OCI-LY1 (cell line): ENCODE results near the gene HGS.
"Not testable (repeated sequence)": the region's sequence is repeated elsewhere in the genome, so short reads cannot be mapped to it uniquely, and the experiment has no call there.

ENCODE experiments used
- H2AFZ ChIP-seq: fragments of 200-600 bp; sonication (generic), shearing (Covaris generic); 2 replicates; pipeline ENCODE4 v1.6.0; 2014; ENCODE audit warnings: antibody characterized with exemption, mild to moderate bottlenecking, low read length
- H3F3A ChIP-seq: fragments of 200-600 bp; sonication (generic), shearing (Covaris generic); 2 replicates; pipeline ENCODE4 v1.6.0; 2014; ENCODE audit warnings: mild to moderate bottlenecking, antibody characterized with exemption, low read length, moderate library complexity; ENCODE audit not compliant: insufficient read depth
- H3K27ac ChIP-seq: fragments of 200-600 bp; sonication (generic); 2 replicates; pipeline ENCODE4 v1.5.1; 2014; ENCODE audit warnings: low read length, mixed run types, mild to moderate bottlenecking, low read depth; ENCODE audit not compliant: poor library complexity, severe bottlenecking
- H3K27me3 ChIP-seq: fragments of 200-600 bp; sonication (generic); 2 replicates; pipeline ENCODE4 v1.6.0; 2014; ENCODE audit warnings: antibody characterized with exemption, mild to moderate bottlenecking, low read length, moderate library complexity; ENCODE audit not compliant: insufficient read depth
- H3K36me3 ChIP-seq: fragments of 200-600 bp; sonication (generic); 2 replicates; pipeline ENCODE4 v1.6.1; 2014; ENCODE audit warnings: mild to moderate bottlenecking, antibody characterized with exemption, low read length, moderate library complexity, mixed read lengths; ENCODE audit not compliant: insufficient read depth
- H3K4me1 ChIP-seq: fragments of 200-600 bp; sonication (generic); 2 replicates; pipeline ENCODE4 v1.5.1; 2014; ENCODE audit warnings: mild to moderate bottlenecking, low read length, moderate library complexity; ENCODE audit not compliant: insufficient read depth, severe bottlenecking
- H3K4me2 ChIP-seq: fragments of 200-600 bp; sonication (generic), shearing (Covaris generic); 2 replicates; pipeline ENCODE4 v1.6.1; 2014; ENCODE audit warnings: low read length
- H3K4me3 ChIP-seq: fragments of 200-600 bp; sonication (generic); 2 replicates; pipeline ENCODE4 v1.5.1; 2014; ENCODE audit warnings: low read length, low read depth, mild to moderate bottlenecking, mixed read lengths; ENCODE audit not compliant: poor library complexity, severe bottlenecking
- H3K79me2 ChIP-seq: fragments of 200-600 bp; shearing (Covaris generic); 2 replicates; pipeline ENCODE4 v1.6.1; 2016; ENCODE audit warnings: mixed run types, low read length, mixed read lengths; ENCODE audit not compliant: insufficient read depth
- H3K9ac ChIP-seq: fragments of 200-600 bp; sonication (generic), shearing (Covaris generic); 2 replicates; pipeline ENCODE4 v1.6.1; 2014; ENCODE audit warnings: mild to moderate bottlenecking, low read length, mixed read lengths
- H3K9me2 ChIP-seq: fragments of 200-600 bp; sonication (generic), shearing (Covaris generic); 2 replicates; pipeline ENCODE4 v1.6.1; 2014; ENCODE audit warnings: low read depth, mild to moderate bottlenecking, low read length, mixed read lengths
- H3K9me3 ChIP-seq: fragments of 200-600 bp; shearing (Covaris generic); 2 replicates; pipeline ENCODE4 v1.6.1; 2014; ENCODE audit warnings: low read length, mixed read lengths
- H4K20me1 ChIP-seq: fragments of 200-600 bp; sonication (generic), shearing (Covaris generic); 2 replicates; pipeline ENCODE4 v1.6.0; 2016; ENCODE audit warnings: mild to moderate bottlenecking, low read length; ENCODE audit not compliant: insufficient read depth
- CTCF ChIP-seq: fragments of 200-600 bp; sonication (generic), shearing (Covaris generic); IDR thresholded peaks from 2 replicates; pipeline ENCODE4 v1.5.1; 2017; ENCODE audit warnings: mild to moderate bottlenecking, antibody characterized with exemption, low read length, moderate library complexity, mixed read lengths
- EZH2 ChIP-seq: fragments of 200-600 bp; sonication (generic), shearing (Covaris generic); IDR thresholded peaks from 2 replicates; pipeline ENCODE4 v1.8.0; 2017; ENCODE audit warnings: borderline replicate concordance, mixed run types, mild to moderate bottlenecking, antibody characterized with exemption, low read length, moderate library complexity, mixed read lengths

The HGS gene

DNA sequence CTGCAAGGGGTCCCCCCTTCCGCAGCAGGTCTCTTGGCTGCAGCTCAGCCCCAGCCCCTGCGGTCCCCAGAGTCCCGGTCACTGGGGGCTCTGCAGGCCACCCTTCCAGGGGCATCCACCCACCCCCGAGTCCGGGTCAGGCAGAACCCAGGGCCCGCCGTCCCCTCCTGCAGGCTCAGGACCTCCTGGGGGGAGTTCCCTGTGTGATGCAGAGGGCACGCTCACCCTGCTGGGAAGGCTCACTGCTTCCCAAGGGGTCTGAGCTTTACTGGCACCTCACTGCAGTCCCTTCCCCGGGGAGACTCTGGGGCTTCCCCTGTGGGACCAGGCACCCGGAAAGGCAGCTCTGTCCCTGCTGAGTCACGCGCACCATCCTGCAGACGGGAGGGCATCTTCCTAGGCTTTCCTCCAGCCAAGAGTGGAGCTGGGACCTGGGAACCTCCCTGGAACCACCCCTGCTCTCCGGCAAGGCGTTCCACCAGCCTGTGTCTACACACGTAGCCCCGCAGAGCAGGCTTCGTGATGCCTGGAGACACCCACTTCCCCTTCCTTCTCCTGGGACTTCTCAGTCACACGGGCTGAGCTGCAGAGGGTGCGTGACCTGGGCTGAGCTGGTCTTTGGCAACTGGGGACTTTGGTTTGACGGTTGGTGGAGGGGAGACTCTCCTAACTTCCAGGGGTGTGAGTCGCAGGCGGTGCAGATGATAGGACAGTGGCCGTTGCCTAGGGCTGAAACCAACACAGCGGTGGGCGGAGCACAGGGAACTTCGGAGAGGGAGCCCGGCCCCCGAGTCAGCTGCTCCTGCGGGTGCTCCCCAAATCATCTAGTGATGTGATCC lies 51.7 kb downstream of the HGS start:
- Histone ChIP-seq H3K36me3 (no peaks in the 10 kb centered on the region), H4K20me1 (no peaks in the 10 kb centered on the region), H3K4me2 (peak overlapping the region; percentile 31; the same call in 1 of the 2 replicates), H3K79me2 (no peaks in the 10 kb centered on the region), H3K9ac (no peak overlapping the region), H3K9me2 (no peaks in the 10 kb centered on the region), H3K9me3 (no peaks in the 10 kb centered on the region), H3K4me1 (no peaks in the 10 kb centered on the region), H3K4me3 (no peak overlapping the region), H3K27me3 (no peaks in the 10 kb centered on the region; the same call in 1 of the 2 replicates), H3K27ac (no peak overlapping the region), H2AFZ (no peak overlapping the region), H3F3A (no peaks in the 10 kb centered on the region)
- TF ChIP-seq CTCF, result no peak
- no peak for TF ChIP-seq EZH2

DNA sequence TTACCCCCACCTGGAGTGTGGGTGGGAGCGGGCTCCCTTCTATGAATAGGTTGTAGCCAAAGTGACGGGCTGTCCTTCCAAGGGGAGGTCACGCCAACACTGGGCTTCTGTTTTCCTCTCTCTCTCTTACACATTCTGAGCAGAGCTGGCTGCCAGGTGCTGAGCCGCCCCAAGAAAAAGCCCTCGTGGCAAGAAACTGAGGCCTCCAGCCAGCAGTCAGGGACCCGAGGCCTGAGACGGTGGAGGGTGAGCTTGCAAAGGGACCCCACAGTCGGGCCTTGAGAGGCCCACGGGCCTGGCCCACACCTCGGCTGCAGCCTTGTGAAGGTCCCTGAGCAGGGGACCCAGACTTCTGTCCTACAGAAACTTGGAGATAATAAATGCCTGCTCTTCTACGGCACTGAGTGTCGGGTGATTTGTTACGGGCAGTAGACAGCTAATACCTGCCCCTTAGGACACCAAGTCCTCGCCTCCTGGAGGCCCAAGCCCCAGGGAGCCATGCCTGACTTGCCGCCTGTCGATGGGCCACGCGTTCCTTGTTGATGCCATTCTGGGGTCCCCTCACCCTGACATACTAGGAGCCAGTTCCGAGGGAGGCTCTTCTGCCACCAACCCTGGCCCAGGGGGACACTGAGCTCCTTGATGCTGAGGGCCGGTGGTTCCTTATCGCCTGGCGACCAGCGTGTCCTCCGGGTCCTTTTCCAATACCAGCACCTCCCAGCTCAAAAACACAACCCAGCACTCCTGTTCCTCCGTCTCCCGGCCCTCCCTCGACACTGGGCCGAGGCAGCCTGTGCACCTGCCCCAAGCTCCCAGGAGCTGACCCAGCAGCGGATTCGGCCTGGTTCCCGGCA lies 54.4 kb downstream of the HGS start:
- no peak overlapping the region for H3K4me2 ChIP-seq
- H3K9me2 ChIP-seq, result no peaks in the 10 kb centered on the region
- no peaks in the 10 kb centered on the region; the same call in 1 of the 2 replicates for H3K27me3 ChIP-seq
- TF ChIP-seq CTCF (no peak), EZH2 (no peak)
- no peaks in the 10 kb centered on the region for H3K79me2 ChIP-seq
- H3K4me3 ChIP-seq, result no peak overlapping the region
- H2AFZ ChIP-seq, result no peak overlapping the region
- H3K9ac ChIP-seq, result no peak overlapping the region
- no peaks in the 10 kb centered on the region for H3F3A ChIP-seq
- no peaks in the 10 kb centered on the region for H3K4me1 ChIP-seq
- H3K36me3 ChIP-seq, result no peaks in the 10 kb centered on the region
- no peak overlapping the region for H3K27ac ChIP-seq
- no peaks in the 10 kb centered on the region for H3K9me3 ChIP-seq
- H4K20me1 ChIP-seq, result no peaks in the 10 kb centered on the region

DNA sequence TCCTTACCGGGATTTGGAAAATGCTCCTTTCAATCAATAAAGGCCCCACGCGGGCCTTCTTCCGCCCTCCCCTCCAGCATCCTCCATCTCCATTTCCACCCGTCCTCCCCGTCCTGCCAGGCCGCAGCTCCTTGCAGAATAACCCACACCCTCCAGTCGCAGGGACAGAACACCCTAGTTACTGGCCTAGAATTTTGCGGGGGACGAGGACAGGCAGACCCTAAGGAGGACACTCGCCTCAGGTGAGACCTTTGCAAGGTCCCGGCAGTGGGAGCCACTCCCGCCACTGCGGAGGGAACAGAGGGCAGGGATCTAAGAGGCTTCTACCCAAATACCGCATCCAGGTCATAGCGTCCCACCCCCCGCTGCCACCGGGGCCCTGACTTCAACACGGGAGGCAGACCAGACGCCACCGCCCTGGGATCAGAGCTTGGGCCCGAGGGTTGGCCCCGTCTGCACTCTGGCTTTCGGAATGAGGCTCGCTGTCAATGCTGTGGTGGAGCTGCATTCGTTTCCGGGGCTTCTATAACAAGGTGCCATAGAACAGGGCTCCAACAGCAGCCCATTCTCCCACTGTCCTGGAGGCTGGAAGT lies 55.1 kb downstream of the HGS start:
- no peaks in the 10 kb centered on the region for H3K36me3 ChIP-seq
- TF ChIP-seq EZH2 (no peak), CTCF (no peak)
- H3K4me2 ChIP-seq, result no peak overlapping the region
- H3K9me3 ChIP-seq, result no peaks in the 10 kb centered on the region
- no peak overlapping the region for H3K4me3 ChIP-seq
- H3K27me3 ChIP-seq, result no peaks in the 10 kb centered on the region; the same call in 1 of the 2 replicates
- no peak overlapping the region for H3K27ac ChIP-seq
- no peaks in the 10 kb centered on the region for H3K9me2 ChIP-seq
- H3F3A ChIP-seq, result no peaks in the 10 kb centered on the region
- no peak overlapping the region for H2AFZ ChIP-seq
- no peaks in the 10 kb centered on the region for H3K4me1 ChIP-seq
- no peaks in the 10 kb centered on the region for H4K20me1 ChIP-seq
- no peaks in the 10 kb centered on the region for H3K79me2 ChIP-seq
- H3K9ac ChIP-seq, result no peak overlapping the region

- H3K4me3 ChIP-seq, H3K9ac ChIP-seq, H3K27me3 ChIP-seq, H3K36me3 ChIP-seq, H3K9me2 ChIP-seq, H3K9me3 ChIP-seq, H3K79me2 ChIP-seq, H3K4me2 ChIP-seq, H3K4me1 ChIP-seq, H3F3A ChIP-seq, H3K27ac ChIP-seq, H2AFZ ChIP-seq, H4K20me1 ChIP-seq: not testable (repeated sequence)
Measured at GRCh38 chr17:81739593-81739992, 55.8 kb downstream of the HGS start.
